Heart right ventricle (tissue), 16 donors: Measurements from ENCODE around the gene LRRC27. TPM values are rescaled to one million over a fixed set of nuclear protein-coding genes. Genes with fewer than 3 reads are reported as not detected.
A peak's percentile ranks its signal among the peaks of the same experiment; 100 is the strongest.

ENCODE experiments used
- ATAC-seq, 8 donors: fragments of 200-7000 bp; cut with Tn5 transposase; one replicate each; pipeline ENCODE4 v1.9.1; 2020; ENCODE audit warnings: mild to moderate bottlenecking in 8 of 8, moderate library complexity in 8 of 8, moderate number of reproducible peaks in 1 of 8
- DNase-seq, 2 donors: peaks; one replicate each; pipeline ENCODE4 v3.0.0-alpha.2; 2020
- H3K27ac ChIP-seq, 10 donors: fragments of 200-600 bp; sonication (generic) in 2 of 10; one replicate each; pipeline versions ENCODE4 v1.5.0 to v1.8.0; 2020 to 2022; ENCODE audit warnings: mild to moderate bottlenecking in 3 of 10
- H3K27me3 ChIP-seq, 7 donors: fragments of 200-600 bp; one replicate each; pipeline ENCODE4 v1.8.0; 2021 to 2022; ENCODE audit warnings: mild to moderate bottlenecking in 2 of 7
- H3K36me3 ChIP-seq, 9 donors: fragments of 200-600 bp; sonication (generic) in 1 of 9; one replicate each; pipeline versions ENCODE4 v1.5.0 to v1.8.0; 2020 to 2022; ENCODE audit warnings: mild to moderate bottlenecking in 2 of 9
- H3K4me1 ChIP-seq, 9 donors: fragments of 200-600 bp; sonication (generic) in 1 of 9; one replicate each; pipeline versions ENCODE4 v1.5.0 to v1.8.0; 2020 to 2022; ENCODE audit warnings: mild to moderate bottlenecking in 4 of 9
- H3K4me3 ChIP-seq, 10 donors: fragments of 200-600 bp; sonication (generic) in 2 of 10; one replicate each; pipeline versions ENCODE4 v1.5.0 to v1.8.0; 2020 to 2022; ENCODE audit warnings: mild to moderate bottlenecking in 7 of 10, moderate library complexity in 2 of 10
- H3K9me3 ChIP-seq, 11 donors: fragments of 200-600 bp in 10 of 11; sonication (generic) in 2 of 11; one replicate each; pipeline versions ENCODE4 v1.5.0 to v1.8.0; 2013 to 2022; ENCODE audit warnings: mild to moderate bottlenecking in 2 of 11, control low read depth in 1 of 11, moderate library complexity in 1 of 11
- WGBS, 2 donors: extraction: QIAGEN DNeasy Blood & Tissue Kit; methylation state at CpG; one replicate each; pipeline ENCODE4 v1.1.7; 2013; ENCODE audit warnings: inconsistent platforms in 1 of 2; 5-methylcytosine and 5-hydroxymethylcytosine counted together
- intact Hi-C, 10 donors: fragments of 100-400 bp; cut with DNase I; formaldehyde crosslinking; loops; one replicate each; pipeline versions ENCODE4 v1.11.1 to v1.14.2; 2022
- polyA plus RNA-seq, 2 donors: library from polyadenylated mRNA; stranded (reverse); fragments of 200-250 nt; gene quantifications; one replicate each; pipeline ENCODE4 v1.2.3, GENCODE V29; 2013
- total RNA-seq, 10 donors: library from RNA; stranded (reverse); fragmentation: NEBNext Ultra II Directional in 3 of 10; extraction: Animal tissue kit (Norgen Biotek cat#: 25700) in 3 of 10; gene quantifications; one replicate each; pipeline versions ENCODE4 v1.2.1 to v1.2.4, GENCODE V29; 2021 to 2023
- TF ChIP-seq, protein P1 (sequence below), 9 donors: fragments of 200-600 bp; sonication (generic) in 2 of 9; IDR thresholded peaks; one replicate each; pipeline versions ENCODE4 v1.5.0 to v1.8.0; 2021 to 2022; ENCODE audit warnings: antibody characterized with exemption in 9 of 9, mild to moderate bottlenecking in 5 of 9, moderate library complexity in 1 of 9
- donor health status: Arrhythmogenic right ventricular cardiomyopathy.
- donor health status: ischemic (EF 13 %, LVEDD 7.1; RV severe dilation, severe dysfunction).
- donor health status: healthy with polysubstance abuse.
- donor health status: DM: no; HTN: yes; CAD: no.
- donor health status: DM: no; HTN: no; CAD: no.
- donor health status: ischemic (EF 25% LVEDD 6.9; RV normal size, moderate dysfunction).
- donor health status: ischemic (EF 25% LVEDD 5.7; RV mildly dilated, moderate dysfunction).
- donor health status: healthy.
- donor health status: DM: yes; HTN: yes; CAD: no.
- donor health status: Ischemic cardiomyopathy.
- donor health status: ischemic (EF 35%, LVEDD 5.7; RV mildly dilated, moderate dysfunction).
- donor health status: nonischemic (EF 11% LVEDD 7.7; RV severe dilation, severe dysfunction).
- donor health status: DM: yes; HTN: yes; CAD: no.
- donor health status: PGD.
- donor health status: ischemic (EF 29% LVEDD 5.4; RV normal size, mild dysfunction).
- donor health status: nonischemic (EF 23%, LVEDD 6.1; RV moderate dilation, normal function).

LRRC27 gene
- total and polyA plus RNA-seq, 12 donors, result 3.0 to 8.1 (median 4.7) TPM

DNA sequence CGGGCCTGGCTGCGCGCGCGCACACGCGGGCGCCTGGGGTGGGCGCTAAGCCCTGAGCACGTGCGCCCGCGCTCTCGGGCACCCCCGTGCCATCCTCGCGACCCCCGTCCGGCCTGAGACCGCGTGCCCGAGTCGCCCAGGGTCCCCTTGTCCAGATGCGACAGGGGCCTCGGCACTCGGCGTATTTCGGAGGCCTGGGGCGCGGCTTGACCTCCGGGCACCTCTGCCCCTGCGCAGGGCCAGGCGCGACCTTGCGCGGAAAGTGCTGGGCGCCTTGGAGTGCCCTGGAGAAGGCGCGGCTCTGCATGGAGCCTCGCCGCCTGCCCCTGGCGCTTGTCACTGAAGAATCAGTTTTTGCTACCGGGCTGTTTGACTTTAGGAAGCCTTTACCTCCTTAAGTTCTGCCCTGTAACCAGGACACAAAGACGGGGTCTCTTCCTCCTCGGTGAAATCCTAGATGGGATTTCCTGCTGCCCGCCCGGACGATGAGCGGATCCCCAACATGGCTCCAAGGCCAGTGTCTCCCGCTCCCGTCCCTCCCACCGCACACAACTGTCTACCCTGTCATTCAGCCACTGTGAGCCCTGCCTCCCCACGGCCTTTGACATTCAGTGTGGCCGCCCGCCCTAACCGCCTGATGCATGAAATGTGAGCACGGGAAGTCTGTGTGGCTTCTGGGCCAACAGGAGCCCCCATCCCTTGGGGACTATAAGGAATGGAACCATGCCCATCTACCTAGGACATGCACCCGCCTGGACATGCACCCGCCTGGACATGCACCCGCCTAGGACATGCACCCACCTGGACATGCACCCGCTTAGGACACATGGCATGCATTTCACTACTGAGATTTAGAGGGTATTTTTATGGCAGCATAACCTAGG lies 23.2 kb upstream of the LRRC27 start:
- DNase-seq (no peak), ATAC-seq (peak in 3 of 8 donors; percentile 2 to 15 (median 3))
- TF ChIP-seq, protein P1, sequence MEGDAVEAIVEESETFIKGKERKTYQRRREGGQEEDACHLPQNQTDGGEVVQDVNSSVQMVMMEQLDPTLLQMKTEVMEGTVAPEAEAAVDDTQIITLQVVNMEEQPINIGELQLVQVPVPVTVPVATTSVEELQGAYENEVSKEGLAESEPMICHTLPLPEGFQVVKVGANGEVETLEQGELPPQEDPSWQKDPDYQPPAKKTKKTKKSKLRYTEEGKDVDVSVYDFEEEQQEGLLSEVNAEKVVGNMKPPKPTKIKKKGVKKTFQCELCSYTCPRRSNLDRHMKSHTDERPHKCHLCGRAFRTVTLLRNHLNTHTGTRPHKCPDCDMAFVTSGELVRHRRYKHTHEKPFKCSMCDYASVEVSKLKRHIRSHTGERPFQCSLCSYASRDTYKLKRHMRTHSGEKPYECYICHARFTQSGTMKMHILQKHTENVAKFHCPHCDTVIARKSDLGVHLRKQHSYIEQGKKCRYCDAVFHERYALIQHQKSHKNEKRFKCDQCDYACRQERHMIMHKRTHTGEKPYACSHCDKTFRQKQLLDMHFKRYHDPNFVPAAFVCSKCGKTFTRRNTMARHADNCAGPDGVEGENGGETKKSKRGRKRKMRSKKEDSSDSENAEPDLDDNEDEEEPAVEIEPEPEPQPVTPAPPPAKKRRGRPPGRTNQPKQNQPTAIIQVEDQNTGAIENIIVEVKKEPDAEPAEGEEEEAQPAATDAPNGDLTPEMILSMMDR (IDR thresholded peaks at IDR 0.05), result no peak
- 18 to 19% methylated on average over 60 to 61 of the region's 61 CpGs for WGBS, 2 donors
- Histone ChIP-seq H3K36me3 (no peaks in the 10 kb centered on the region), H3K27me3 (peaks cover 0 to 18% (median 0%) of the 10 kb centered on the region in 7 donors), H3K9me3 (peaks cover 0 to under 1% (median 0%) of the 10 kb centered on the region in 11 donors), H3K4me3 (peak overlapping the region; percentile 61 to 98 (median 88)), H3K4me1 (peaks cover 4 to 19% (median 17%) of the 10 kb centered on the region in 9 donors), H3K27ac (peak overlapping the region in 7 of 10 donors; percentile 60 to 80 (median 75))
- intact Hi-C loops, result loop anchor here in 3 of 10 donors (2.0 kb wide), 1 partner anchor 22 kb away; no protein-coding TSS in a partner anchor

DNA sequence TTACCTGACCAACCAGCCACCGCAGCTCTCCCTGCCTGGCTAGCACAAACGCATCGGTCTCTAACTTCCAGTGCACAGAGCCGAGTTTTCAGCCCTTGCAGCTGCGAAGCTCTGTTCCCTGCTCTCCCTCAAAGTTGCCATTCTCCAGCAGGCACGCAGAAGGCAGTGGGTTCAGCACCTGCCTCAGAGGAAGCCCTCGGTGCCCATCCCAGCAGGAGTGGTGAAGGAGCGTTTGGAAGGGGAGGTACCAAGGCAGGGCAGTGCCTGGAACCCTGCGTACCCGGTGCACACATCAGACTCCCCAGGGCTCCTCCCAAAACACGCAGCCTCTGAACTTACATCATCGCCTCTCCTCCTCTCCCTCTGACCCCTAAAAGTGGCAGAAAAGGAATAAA lies 22.5 kb upstream of the LRRC27 start:
- Histone ChIP-seq H3K9me3 (peaks cover 0 to 7% (median 0%) of the 10 kb centered on the region in 11 donors), H3K4me1 (peaks cover 4 to 19% (median 17%) of the 10 kb centered on the region in 9 donors), H3K4me3 (no peak overlapping the region), H3K27ac (no peak overlapping the region), H3K36me3 (no peaks in the 10 kb centered on the region), H3K27me3 (peaks cover 0 to 18% (median 0%) of the 10 kb centered on the region in 7 donors)
- 82 to 86% methylated on average over 12 of the region's 12 CpGs for WGBS, 2 donors
- intact Hi-C loops, result loop anchor here in 3 of 10 donors (2.0 kb wide), 1 partner anchor 21 kb away; no protein-coding TSS in a partner anchor
- DNase-seq (no peak), ATAC-seq (no peak)
- TF ChIP-seq, protein P1 (IDR thresholded peaks at IDR 0.05), result no peak

GRCh38 chr10:132309879-132310591 lies 22.0 kb upstream of the LRRC27 start:
- H3K4me3 ChIP-seq, result no peak overlapping the region
- H3K27ac ChIP-seq, result no peak overlapping the region
- intact Hi-C loops, result loop anchor here in 3 of 10 donors (2.0 kb wide), 2 partner anchors 15 to 21 kb away; no protein-coding TSS in a partner anchor
- H3K9me3 ChIP-seq, result peaks cover 0 to 13% (median 0%) of the 10 kb centered on the region in 11 donors
- DNase-seq, result no peak
- no peak for ATAC-seq
- no peaks in the 10 kb centered on the region for H3K36me3 ChIP-seq
- peaks cover 4 to 19% (median 17%) of the 10 kb centered on the region in 9 donors for H3K4me1 ChIP-seq
- H3K27me3 ChIP-seq, result peaks cover 0 to 18% (median 0%) of the 10 kb centered on the region in 7 donors
- WGBS, 2 donors, result 84 to 89% methylated on average over 7 of the region's 7 CpGs
- TF ChIP-seq, protein P1 (IDR thresholded peaks at IDR 0.05), result no peak
